Skeletal muscle cell (primary cell): Measurements from ENCODE around the gene CHAF1A.

ENCODE experiments used
- DNase-seq: peaks from one replicate; pipeline ENCODE4 v3.0.0-alpha.2; 2010; ENCODE audit warnings: low read depth
- H3K4me3 ChIP-seq: 2 replicates; pipeline ENCODE4 v1.5.1; 2011; ENCODE audit warnings: low read depth, mild to moderate bottlenecking, control low read depth, low read length, moderate library complexity

CHAF1A gene

DNA sequence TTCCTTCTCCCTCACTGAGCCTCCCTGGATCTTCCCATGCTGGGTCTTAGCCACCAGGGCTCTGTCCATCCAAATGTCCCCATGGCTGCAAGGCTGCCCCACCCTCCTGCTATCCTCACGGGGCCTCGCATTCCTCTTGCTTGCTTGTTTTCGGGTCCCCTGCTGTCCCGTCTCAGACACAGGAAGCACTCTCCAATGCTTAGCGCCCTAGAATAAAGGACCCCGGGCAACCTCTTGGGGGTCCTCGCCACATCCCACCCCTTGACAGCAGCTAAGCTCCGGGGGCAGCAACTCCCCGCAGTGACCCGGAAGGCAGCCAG lies 25.8 kb upstream of the CHAF1A start:
- H3K4me3 ChIP-seq = no peak overlapping the region
- no peak for DNase-seq

DNA sequence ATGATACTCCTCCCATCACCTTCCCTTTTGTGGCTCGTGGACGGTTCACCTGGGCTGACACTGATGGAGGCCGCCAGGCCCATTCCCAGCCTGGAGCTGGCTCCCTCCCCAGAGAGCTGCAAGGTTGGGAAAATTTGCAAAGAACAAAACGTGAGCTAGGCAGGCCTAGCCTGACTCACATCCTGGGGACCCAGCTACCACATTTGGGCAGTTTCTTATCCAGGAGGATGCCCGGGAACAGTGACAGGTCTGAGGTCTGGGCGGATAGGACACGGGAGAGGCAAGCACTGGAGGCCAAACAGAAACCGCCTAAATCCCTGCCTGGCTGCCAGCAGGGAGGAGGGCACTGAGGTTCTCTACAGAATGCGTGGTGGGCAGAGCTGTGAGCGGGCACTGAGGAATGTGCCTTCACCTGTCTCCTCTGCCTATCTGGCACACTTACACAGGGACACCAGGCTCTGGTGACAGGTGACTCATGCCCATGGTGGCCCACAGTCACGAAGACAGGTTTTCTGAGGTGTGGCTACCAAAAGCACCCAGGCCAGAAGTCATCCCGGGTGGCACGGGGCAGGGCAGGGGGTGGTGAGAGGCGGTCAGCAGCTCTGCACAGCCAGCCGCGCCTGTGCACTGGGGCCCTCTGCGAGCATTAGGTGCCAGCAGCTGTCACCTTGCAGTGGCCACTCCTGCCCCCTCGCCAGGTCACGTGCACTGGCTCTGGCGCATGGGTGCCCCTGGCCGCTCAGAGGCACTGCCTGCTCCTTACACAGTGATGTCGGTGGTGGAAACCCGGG lies 25.3 kb upstream of the CHAF1A start:
- no peak for DNase-seq
- no peak overlapping the region for H3K4me3 ChIP-seq

DNA sequence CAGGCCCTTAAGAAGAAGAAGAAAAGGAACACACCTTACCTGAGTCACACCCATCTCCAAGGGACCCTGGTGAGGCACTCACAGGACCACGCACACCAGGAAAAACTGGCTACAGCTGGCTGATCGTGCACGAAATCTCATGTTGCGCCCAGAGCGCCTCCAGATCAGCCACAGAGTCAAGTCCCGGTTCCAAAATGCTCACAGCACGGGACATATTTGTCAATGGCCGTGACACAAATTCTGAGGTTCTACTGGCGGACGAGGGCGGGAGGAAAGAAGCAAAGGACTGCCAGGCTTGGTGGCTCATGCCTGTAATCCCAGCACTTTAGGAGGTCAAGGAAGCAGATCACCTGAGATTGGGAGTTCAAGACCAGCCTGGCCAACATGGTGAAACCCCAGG lies 23.6 kb upstream of the CHAF1A start:
- no peak overlapping the region for H3K4me3 ChIP-seq
- no peak for DNase-seq

DNA sequence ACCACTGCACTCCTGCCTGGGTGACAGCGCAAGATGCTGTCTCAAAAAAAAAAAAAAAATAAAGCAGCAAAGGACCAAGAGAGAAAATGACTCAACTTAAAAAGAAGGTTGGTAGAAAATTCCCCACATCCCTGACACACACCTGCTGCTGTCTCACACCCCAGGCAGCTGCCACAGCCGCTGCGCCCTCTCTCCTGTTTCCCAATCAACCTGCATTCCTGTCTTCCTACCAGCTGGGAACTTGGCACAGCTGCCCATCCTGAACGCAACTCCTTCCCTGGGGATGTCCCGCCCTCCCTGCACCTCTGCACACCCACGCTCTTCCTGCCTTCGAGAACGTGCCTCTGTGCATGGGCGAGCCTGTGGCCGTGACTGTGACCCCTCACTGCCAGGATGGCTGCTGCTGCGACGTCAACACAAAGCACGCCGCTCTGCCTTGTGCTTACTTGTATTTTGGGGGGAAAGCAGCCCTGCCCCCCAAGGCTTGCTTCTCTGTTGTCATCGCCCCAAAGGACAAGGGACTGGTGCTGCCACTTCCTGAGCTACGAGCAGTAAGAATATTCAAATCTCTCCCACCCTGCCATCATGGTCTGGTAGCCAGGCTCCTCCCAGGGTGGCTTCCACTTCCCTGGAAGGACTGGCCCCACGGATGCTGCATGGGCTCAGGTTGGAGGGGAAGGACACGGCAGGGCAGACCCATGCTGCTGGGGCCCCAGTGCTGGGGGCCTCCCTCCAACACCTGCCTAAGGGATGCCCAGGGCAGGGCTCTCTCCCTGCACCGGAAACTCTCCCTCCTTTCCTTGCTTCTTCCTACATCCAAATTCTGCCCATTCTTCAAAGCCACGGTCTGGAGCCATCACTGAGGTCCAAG lies 22.8 kb upstream of the CHAF1A start:
- DNase-seq = peak; percentile 65
- no peak overlapping the region for H3K4me3 ChIP-seq

DNA sequence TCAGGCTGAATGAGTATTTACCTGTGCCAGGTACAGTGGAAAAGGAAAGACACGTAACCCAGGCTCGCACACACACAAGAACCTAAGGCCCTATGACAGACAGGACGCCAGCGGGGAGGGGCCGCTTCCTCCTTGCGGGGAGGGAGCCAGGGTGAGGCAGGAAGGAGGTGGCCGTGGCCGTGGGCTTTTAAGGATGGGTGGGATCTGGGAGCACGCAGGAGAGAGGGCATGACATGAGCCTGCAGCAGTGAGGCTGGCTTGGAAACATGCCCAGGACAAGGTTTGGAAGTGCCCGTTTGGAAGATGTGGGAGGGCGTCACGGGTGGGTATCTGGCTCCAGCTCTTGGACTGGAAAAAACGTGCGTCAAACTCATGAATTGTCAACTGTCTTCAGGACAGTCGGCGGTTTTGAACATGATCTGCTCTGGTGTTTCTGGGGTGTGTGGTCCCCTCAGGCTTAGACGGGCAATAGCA lies 22.1 kb upstream of the CHAF1A start:
- H3K4me3 ChIP-seq = no peak overlapping the region
- DNase-seq = no peak

DNA sequence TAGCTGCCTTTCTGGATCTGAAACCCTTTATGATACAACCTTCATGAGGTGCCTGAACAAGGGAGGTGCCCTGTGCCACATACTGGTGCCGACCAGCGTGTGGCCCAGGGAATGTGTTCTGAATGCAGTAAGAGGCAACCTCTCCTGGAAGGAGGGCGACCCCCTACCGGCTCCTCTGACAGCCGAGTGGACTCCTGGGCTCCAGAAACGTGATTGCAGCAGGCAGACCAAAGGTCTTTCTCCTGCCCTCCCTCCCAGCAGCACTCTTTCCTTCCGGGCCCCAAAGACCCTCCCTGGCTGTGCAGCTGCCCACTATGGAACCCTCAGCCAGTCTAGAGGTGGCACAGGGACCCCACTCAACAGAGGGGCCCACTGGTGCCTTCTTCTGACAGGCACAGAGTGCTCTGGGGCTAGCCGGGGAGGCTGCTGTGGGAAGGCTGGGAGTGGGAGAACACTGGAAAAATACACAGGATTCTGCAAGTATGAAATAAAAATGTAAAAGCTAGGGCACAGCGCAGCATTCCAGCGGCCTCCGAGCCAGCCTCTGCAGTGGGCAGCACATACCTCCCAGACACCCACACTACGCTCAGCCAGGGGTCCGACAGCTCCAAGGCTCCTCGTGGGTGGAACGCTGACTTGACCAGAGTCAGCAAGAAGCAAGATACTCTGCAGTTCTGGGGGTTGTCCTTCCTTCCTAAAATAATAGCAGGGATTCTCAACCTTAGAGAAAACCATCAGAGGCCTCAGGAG lies 17.0 kb upstream of the CHAF1A start:
- DNase-seq = no peak
- H3K4me3 ChIP-seq = no peak overlapping the region

DNA sequence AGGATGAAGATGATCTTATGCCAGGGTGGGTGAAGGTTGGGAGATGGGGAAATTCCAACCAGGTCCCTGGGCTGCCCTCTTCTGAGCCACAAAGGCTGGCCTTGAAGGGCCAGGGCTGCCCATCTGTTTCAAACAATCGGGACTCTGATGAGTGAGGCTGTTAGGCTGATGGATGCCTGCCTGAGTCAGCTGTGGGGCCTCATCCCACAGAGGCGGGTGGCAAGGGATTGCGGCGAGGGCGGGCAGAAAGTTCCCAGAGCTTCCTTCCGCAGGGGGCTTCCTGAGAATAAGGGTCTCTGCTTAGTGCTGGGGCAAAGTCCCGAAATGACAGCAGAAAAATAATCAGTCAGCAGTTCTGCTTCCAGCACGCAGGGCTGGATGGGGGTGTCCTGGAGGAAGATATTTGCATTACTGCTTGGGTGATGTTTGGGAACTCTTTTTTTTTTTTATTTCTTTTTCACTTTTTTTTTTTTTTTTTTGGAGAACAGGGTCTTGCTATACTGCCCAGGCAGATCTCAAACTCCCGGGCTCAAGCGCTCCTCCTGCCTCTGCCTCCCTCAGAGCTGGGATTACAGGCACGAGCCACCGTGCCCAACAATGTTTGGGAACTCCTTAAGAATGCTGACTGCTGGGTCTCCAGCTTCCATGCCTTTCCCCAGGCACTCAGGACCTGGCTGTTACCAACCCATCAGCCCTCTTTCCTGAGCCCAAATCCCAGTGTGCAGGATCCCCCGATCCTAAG lies 16.2 kb upstream of the CHAF1A start:
- H3K4me3 ChIP-seq = no peak overlapping the region
- no peak for DNase-seq

DNA sequence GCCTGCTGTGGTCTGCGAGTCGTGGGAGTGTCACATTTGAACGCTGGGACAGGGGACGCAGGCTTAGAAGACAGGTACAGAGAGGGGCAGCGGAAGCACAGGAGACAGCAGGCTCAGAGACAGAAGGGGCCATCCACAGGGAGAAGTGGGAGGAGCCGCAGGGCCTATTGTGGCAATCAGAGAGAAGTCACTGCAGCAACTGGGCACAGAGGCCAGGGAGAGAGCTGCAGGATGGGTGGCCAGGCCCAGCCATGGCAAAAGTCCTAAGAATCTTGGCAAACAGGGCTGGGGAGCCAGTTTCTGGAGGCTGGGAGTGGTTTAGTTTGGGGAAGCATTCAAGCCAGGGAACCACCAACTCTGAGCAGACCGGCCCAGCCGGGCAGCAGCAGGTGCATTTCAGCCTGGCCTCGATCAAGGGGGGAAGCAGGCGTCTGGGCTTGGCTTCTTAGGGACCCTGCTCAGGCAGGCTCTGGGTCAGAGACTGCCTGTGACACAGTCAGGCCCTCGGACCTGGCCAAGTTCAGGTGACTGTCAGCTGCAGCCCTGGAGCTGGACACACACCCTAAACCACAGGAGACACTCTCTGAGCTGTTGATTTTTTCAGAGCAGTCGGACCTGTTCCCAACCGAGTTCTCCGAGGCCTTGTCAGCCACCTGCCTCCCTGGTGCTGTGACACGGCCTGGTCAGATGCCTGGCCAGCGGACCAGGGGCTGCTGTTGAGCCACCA lies 13.9 kb upstream of the CHAF1A start:
- no peak for DNase-seq
- no peak overlapping the region for H3K4me3 ChIP-seq

DNA sequence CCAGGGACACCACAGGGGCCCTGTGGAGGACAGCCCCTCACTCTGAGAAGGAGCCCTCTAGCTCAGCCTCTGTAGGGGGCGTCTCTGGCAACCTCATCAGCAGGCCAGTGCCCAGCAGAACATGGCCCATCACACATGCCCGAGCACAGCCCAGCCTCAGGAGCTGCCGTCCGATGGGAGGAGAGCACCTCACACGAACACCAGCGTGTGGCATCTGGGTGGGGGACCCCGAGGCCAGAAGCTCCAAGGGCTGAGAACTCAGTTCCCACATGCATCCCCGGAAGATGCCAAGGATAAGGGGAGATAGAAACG lies 13.4 kb upstream of the CHAF1A start:
- DNase-seq = no peak
- no peak overlapping the region for H3K4me3 ChIP-seq

DNA sequence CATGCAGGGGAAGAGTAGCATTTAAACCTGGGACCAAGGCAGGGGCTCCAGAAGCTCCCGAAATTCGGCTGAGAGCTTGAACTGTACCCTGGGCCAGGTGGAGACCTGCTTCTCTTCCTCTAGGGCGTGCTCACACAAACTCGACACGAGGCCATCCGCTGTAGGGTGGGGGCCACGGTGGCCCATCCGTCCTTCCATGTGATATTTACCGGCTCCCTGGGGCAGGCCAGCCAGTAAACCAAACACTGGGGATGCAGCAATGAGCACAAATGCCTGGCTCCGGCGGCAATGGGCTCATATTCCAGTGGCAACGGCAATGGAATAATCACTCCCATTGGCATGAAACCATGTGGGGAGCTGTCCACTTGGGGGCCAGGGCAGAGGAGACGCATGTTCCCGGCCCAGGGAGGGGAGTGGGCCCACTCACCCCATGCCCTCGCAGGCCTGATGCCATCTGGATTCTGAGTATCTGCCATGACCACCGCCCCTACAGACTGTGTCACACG lies 12.9 kb upstream of the CHAF1A start:
- no peak overlapping the region for H3K4me3 ChIP-seq
- no peak for DNase-seq

DNA sequence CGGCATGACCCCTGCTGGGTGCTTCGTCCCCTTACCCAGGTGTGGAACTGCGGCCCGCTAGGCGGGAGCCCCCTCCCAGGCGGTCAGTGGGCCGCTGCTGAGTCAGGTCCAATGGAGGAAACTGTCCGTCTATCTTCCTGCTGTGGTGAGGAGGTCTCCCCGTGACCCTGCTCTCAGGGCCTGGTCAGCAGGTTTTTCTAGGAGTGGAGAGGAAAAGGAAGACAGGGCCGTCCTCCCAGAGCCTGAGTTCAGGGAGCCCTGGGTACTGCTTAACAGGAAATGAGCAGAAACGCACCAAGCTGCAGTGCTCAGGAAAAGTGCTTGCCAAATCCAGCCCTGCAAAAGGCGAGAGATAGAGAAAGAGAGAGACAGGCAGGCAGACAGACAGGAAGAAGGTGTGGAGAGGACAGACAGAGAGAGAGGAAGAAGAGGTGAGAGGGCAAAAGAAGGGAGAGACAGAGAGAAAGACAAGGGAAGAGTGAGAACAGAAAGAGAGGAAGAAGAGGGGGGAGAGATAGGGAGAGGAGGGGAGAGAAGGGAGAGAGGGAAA lies 12.3 kb upstream of the CHAF1A start:
- no peak overlapping the region for H3K4me3 ChIP-seq
- no peak for DNase-seq

DNA sequence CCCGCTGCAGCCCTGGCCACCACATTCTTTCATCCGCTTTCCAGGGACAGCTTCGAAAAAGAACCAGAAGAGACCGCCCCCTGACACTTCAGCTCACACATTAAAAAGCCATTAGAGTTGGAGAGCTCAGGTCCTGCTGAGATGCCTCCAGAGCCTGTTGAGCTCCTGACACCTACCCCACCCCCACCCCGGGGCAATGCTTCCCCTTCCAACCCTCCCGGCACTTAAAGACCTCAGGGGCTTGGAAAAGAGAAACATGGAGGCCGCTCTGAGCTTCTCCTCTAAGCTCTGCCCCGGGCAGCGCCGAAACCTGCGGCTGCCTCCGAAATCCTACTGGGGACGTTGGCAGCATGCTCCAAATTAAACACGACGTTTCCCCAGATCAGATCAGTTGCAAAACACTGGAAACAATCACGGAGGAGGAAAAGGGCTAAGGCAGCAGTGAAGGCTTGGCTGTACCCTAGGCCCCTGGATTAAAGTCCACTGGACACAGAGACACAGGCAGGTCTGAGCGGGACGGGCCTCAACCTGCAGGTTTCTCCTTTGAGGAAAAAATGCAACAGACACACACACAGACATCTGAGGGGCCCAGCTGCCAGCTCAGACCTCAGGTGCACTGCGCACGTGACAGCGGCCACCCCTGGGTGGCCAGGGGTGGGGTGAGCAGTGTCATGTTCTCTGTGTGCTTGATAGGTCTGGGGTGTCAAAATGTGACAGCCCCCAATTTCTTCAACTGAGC lies 11.7 kb upstream of the CHAF1A start:
- no peak for DNase-seq

DNA sequence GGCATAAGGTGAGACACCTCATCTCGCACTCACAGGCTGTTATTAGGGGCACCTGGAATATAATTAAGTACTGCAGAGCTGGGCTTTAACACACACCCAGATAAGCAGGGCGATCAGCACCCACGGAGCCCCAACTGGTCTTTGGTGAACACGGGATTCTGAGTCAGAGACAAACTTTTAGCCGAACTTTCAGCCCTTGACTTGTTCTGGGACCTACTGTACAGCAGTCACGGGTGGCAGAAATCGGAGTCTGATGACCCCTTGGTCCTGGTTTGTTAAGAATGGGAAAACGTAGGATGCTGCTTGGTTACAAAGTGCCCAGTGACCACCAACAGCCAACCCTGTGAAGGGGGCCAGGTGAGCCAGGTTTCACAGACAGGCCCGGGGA lies 11.1 kb upstream of the CHAF1A start:
- DNase-seq = no peak
- H3K4me3 ChIP-seq = no peak overlapping the region

More for the DNA sequence above, 11.7 kb upstream of the CHAF1A start:
- H3K4me3 ChIP-seq = no peak overlapping the region

DNA sequence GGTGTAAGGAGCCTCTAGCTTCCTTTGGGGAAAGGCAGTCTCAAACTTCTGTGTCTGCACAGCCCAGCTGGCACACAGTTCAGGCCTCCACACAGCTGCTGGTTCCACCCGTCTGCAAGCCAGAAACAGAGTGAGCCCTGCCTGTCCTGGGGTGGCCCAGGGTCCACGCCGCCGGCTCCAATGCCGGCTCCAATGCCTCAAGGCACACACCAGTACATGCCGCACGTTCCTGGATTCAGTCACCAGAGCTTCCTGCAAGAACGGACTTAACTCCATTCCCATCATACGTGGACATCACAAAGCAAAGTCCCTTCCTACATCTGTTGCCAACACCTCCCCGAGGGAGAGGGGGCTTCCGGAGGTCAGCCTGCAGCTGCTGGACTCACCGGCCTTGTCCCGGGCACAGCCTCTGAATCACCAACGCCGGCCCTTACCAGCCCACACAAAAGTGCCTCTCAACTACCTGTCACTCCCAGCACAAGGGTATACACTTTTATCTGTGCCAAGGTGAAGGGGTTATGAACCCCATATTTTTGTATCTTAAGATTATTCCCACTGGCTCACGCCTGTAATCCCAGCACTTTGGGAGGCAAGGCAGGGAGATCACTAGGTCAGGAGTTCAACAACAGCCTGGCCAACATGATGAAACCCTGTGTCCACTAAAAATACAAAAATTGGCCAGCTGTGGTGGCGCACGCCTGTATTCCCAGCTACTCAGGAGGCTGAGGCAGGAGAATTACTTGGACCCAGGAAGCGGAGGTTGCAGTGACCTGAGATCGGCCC lies 10.5 kb upstream of the CHAF1A start:
- peak; percentile 75 for DNase-seq
- H3K4me3 ChIP-seq = no peak overlapping the region

DNA sequence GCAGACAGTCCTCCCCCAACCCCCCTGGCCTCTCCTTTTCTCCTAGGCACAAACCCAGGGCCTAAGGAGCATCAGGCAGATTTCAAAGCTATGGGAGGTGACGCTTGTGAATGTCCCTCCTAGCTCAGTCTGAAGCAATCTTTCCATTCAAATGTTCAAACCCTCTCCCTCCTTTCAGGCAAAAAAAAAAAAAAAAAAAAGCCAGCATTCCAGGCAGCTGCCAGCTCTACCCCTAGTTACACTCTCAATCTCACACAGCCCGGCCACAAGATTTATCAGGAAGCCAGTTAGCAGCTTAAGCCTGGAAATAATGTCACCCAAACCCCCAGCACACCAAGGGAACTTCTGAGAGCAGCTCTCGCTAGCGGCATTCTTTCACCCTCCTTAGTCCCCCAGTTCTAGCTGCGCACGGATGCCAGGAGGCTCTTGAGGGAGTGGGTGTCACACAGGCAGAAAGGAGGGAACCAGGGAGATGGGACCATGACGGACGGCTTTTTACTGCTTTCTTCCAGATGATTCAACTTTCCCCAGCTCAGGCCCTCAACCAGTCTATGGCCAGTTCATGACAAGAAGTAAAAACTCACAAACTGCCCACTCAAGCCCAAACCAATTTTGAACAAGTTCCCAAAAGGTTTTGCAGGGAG lies 8.4 kb upstream of the CHAF1A start:
- no peak overlapping the region for H3K4me3 ChIP-seq
- DNase-seq = no peak

DNA sequence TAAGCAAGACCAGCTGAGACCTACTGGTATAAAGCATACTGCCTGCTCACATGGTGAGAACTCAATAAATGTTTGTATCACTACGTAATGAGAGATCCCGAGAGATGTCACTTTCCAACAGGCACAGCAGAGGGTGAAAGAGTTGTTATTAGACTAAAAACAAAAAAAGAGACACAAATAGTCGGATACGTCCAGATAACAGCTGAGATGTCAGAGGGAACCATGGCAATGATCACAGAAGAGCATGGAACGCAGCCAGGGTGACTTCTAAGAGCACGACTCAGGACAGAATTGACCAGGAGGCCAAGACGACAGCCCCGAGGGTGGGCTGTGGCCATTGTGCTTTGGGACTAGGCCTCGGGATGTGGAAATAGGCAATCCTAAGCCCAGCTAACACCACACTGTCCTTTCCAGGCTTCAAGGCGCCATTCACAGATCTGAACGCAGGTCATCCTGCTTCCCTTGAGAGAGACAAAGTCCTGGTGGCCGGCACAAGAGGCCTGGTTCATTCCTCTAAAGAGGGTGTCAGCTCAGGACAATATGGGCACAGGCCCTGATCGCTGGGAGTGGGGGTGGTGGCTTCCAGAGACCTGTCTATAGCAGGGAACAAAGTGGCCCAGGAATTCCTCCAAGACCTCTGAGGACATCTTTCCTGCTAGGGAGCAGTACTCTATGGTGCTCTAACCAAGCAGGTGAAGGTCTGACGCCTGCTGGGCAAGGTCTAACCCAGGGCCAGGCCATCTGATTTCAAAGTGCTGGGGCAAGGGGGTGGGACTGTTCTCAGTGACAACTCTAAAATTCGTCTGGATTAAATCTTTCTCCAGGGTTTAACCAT lies 5.3 kb upstream of the CHAF1A start:
- no peak overlapping the region for H3K4me3 ChIP-seq
- DNase-seq = no peak
